Cardiac septum (tissue), 1 donor: Measurements from ENCODE around the gene SFTPA2. TPM values are rescaled to one million over a fixed set of nuclear protein-coding genes. Genes with fewer than 3 reads are reported as not detected.
"Not testable (repeated sequence)": the region's sequence is repeated elsewhere in the genome, so short reads cannot be mapped to it uniquely, and the experiment has no call there.

ENCODE experiments used
- DNase-seq: peaks from one replicate; pipeline ENCODE4 v3.0.0-alpha.2; 2020; ENCODE audit warnings: low spot score
- intact Hi-C: fragments of 100-400 bp; cut with DNase I; formaldehyde crosslinking; loops from one replicate; pipeline ENCODE4 v1.14.0; 2022
- long read RNA-seq: library from polyadenylated mRNA; unstranded; transcript quantifications from one replicate; pipeline ENCODE4 v2.0.0, GENCODE V29; 2021
- total RNA-seq: library from RNA; stranded (reverse); fragmentation: NEBNext Ultra II Directional; extraction: Animal tissue kit (Norgen Biotek cat#: 25700); gene quantifications from one replicate; pipeline ENCODE4 v1.2.1, GENCODE V29; 2021
- donor health status: DM: no; HTN: no; CAD: no.

SFTPA2 gene
- total RNA-seq = 0.11 TPM
- long read RNA-seq = 0 reads

DNA sequence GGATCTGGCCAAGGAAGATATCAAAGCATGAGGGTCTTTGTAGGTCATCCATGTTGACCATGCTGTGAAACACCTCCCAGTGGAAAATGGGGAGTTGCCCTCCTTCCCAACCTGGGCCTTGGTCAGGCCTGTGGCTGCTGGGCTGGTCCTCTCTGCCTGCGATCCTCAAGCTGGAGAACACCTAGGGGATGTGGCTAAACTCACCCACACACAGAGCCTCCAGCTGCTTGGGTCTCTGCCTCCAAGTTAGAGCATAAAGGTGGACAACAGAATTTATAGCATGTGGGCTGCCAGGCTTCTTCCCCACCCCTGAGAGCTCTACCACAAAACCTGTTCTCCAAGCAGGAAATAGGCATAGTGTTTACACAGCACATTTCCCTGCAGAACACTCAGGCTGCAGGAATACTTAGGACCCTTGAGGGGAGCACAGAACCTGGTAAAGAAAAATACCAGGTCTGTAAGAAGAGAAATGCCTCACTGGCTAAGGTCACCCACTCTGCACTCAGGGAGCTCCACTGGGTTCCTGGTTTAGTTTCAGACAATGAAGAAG lies at the start of gene SFTPA2:
SFTPA2 (minus strand) TSS at position 248 of the 550 bp plus-strand sequence. CDS start 924 bp downstream, outside the sequence.
- intact Hi-C loops = loop anchor here (5.0 kb wide), 1 partner anchor 367 kb away; no protein-coding TSS in a partner anchor
- no peak for DNase-seq

DNA sequence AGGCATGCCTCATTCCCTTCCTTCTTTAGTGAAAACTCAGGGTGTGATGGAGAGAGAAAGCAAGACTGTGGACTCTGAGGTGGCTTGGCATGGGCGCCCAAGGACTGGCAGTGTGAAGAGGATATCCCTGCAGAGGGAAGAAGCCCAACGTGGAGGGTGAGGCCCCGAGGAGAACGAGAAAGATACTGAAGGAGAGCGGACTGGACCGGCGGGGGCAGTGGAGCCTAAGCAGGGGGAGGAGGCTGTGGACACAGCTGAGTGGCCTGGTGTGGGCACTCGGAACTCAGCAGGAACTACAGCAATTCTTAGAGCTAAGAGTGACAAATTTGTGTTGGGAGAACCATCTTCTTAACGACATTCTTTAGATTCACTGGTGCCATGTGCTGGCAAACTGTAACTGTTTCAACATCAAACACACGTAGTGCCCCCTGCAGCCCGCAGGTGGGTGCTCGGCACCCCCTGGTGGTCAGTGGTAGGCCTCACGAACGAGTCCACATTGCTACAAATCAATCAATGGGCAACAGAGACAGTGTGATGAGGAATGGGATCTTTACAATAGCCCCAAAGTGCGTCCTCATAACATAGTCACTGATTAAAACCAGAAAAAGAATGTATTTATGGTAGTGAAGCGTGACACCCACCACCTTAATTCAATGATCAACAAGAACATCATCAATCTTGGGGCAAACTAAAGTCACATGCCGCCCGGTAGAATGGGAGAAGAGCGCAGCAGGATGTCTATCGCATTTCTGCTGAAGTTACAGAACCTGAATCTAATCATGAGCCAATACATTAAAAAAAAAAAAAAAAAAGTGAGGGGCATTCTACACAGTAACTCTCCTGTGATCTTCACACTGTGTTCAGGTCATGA lies 48.5 kb upstream of the SFTPA2 start:
- DNase-seq = no peak
- intact Hi-C loops = no loop called here

DNA sequence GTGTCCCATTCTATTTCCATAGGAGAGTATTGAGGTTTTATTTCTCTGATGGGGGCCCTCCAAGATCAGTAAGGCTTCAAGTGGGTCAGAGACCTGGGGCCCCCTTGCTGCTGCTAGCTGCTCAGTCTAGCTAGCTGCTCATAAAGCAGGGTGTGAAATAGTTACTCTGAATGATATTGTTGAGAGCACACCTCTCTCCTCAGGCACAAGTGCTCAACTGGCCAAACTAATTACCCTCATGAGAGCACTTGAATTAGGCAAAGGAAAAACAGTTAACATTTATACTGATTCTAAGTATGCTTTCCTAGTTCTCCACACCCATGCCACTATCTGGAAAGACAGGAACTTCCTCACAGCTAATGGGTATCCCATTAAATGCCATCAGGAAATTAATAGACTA lies 45.1 kb upstream of the SFTPA2 start:
- no peak for DNase-seq
- intact Hi-C loops = no loop called here

DNA sequence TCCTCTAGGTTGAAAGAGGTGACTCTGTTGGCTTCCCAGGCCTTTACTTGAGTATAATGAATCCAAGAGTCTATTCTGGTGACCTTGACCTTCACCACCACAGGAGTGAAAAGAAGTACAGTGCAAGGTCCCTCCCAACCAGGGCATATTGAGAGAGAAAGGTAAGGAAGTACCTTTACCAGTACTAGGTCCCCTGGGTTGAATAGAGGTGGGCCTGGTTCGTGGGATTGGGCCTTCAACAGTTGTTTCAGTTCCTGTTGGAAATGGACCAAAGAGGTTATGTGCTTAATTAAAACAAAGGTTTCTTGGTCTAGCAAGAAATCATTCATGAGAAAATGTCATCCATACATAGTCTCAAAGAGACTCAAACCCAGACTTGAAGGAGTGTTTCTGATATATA lies 44.1 kb upstream of the SFTPA2 start:
- intact Hi-C loops = no loop called here
- DNase-seq = no peak

DNA sequence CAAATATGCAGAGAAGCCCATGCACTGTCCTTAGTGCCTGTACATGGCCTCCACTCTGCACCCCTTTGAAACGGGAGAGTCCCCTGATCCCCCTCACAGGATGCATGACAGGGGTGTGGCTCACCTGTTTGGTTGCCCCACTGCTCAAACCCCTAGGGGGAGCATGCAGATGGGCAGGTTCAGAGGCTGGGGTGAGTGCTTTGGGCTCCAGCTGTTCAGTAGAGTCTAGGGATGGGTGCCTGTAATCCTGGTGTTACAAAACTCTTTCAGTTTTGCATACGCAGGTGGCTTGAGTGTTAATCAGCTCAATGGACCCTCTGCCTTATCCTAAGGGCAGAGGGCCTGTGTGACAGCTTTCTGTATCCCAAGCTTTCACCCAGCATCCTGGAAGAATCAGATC lies 42.7 kb upstream of the SFTPA2 start:
- intact Hi-C loops = no loop called here
- DNase-seq = no peak

DNA sequence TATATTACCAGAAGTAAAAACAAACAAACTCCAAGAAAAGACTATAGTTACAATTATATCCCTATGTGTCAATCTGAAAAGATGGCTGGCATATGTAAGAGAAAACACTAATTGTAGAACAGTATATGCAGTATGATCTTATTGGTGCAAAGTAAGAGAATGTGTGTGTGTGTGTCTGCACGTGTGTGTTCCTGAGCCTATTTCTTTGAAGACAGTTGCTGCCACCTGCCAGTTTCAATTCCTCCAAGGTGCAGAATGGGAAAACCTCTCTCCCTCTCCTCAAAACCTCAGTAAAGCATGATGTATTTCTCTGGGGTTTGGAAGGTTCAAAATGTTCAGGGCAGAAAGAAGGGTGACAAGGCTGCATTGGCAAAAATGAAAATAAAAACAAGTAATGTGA lies 41.7 kb upstream of the SFTPA2 start:
- intact Hi-C loops = no loop called here

DNA sequence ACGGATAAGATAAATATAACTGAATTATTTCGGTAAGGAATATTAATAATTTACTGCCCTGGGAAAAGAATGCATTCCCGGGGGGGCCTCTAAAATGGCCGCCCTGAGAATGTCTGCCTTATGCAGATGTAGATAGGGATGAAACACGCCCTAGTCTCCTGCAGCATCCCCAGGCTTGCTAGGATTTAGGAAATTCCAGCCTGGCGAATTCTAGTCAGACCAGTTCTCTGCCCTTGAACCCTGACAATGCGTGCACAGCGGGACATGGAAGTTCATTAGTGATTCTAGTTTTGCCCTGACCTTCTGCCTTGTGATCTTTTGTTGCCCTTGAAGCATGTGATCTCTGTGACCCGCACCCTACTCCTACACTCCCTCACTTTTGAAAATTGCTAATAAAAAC lies 39.4 kb upstream of the SFTPA2 start:
- DNase-seq, intact Hi-C loops: not testable (repeated sequence)

More for the DNA sequence above, 41.7 kb upstream of the SFTPA2 start:
- no peak for DNase-seq

DNA sequence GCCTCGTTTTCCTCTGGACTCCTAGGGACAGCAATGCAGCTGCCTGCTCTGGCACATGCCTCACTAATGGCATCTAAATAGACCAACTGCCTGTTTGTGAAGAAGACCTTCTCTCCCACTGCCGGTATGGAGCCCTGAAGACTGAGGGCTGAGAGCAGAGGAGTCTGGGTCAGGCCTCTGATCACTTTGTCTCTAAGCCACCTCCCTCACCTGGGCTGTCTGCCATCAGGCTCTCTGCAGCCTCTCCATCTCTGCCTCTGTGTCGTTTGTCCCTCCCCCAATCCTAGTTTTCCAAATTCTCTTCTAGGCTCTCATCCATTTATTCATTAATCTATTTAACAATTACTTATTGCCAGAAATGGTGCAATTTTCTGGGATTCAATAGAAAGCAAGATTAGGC lies 35.3 kb upstream of the SFTPA2 start:
- intact Hi-C loops = no loop called here
- no peak for DNase-seq

DNA sequence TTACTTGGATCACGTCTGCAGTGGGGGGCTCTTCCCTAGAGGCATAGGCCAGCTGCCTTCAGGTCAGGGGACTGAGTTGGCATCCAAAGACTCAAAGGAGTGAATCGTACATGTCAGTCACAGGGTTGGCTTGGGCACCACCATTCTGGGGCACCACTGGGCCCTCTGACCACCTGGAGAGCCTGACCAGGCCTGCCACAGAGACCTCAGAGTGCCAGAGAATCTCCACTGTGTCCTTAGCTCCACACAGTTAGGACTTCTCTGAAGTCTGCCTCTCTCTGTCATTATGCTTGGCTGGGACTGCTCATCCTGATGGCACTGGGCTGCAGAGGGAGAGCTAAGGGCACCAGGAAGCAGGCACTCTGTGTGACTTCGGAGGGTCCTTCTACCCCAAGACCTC lies 34.4 kb upstream of the SFTPA2 start:
- DNase-seq, intact Hi-C loops: not testable (repeated sequence)

DNA sequence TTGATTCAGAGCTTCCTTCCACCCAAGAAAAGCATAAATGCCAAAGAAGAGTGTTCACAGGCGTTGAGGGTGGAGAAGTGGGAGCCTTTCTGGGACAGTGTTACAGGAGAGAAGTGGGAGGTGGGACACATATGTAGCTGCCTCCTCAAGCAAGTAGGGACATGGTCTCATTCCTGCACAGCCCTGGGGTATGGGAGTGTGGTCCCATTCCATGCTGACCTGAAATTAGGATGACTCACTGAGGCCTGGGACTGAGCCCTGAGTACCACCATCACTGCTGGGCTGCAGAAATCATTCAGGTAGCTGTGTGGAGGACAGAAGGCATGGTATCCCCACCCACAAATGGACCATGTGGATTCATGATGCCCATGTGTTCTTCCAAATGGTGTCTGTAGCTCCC lies 33.2 kb upstream of the SFTPA2 start:
- DNase-seq = no peak
- intact Hi-C loops = no loop called here

DNA sequence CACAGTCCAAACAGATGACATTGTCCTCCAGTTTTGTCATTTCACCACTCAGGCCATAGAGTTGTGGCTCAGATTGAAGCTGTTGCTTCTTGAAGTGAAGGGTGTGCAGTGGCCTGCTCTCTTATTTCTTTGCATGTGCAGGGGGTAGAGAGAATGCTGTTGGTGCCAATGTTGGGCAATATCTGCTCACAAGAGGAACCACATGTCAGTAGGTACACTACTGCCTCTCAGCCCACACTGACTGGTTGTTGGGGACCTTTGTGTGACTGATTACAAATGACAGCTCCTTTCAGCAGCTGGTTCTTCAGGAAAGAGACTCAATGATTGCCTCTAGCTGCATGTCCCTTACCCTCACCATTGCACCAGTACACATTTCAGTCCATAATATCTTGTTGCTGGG lies 28.6 kb upstream of the SFTPA2 start:
- DNase-seq = no peak
- intact Hi-C loops = no loop called here

DNA sequence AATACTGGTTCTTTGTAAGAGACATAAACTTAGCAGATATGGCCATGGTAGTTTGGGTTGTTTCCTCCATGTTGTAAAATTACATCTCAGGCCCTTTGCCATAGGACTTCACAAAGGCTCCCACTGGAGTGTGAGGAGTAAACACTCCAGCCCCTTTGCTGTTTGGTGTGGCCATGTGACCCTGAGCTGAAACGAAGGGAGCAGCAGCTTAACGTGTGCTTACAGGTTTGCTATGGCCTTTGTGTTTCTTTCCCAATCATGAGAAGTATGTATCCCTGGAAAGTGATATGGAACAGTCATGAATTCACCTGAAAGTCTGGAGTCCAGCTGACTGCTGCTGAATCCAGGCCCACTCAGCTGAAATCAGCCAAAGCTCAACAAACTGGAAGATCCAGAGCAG lies 26.7 kb upstream of the SFTPA2 start:
- no peak for DNase-seq
- intact Hi-C loops = no loop called here

DNA sequence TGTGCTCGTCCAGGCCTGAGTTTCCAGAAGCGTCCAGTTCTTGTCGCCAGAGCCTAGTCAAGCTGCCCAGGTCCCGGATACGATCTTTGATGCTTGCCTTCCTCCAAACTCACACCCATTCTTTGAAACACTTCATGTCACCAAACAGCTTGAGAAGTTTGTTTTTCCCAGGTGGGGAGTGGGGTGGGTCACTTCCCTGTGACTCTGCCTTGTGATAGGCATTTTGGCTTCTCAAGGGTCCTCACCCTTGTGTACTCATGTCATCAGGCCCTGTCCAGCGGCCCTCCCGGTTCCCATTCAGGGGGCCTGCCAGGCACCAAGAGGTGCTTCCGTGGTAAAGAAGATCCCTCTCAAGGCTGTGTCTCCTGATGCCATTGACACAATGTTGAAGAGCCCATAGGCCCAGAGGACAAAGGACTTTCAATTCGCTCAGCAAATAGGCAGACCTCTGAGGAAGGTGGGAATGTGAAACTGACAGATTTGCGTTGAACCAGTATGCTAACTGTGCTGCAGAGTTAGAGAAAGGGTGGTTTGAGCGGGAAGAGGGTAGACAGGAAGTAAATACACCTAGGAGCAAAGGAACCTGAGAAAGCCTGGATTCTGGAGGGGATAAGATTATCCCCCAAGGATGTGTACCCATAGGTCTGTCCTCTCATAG lies 25.8 kb upstream of the SFTPA2 start:
- no peak for DNase-seq
- intact Hi-C loops = no loop called here

DNA sequence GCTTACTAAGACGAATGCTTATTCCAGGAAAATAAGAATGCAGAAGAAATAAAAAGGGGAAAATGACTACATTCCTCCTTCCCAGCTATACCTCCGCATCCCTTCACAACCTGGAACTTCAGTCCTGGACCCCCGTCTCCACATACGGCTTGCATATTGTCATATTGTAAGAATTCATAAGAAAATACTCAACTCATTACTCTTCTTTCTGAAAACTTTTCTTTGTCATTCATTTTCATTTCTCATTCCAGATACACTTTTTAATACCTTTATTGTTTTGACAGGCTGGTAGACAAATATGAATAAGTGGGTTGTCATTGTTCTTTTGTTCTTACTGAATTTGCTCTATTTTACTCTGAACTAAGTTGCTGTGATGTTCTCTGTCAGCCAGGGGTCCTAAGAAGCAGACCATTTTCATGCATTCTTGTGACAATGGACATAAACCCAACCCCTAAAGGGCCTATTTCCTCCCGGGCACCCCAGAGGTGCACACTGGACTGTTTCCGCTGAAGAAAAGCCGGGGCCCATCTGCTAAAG lies 23.3 kb upstream of the SFTPA2 start:
- intact Hi-C loops = no loop called here

DNA sequence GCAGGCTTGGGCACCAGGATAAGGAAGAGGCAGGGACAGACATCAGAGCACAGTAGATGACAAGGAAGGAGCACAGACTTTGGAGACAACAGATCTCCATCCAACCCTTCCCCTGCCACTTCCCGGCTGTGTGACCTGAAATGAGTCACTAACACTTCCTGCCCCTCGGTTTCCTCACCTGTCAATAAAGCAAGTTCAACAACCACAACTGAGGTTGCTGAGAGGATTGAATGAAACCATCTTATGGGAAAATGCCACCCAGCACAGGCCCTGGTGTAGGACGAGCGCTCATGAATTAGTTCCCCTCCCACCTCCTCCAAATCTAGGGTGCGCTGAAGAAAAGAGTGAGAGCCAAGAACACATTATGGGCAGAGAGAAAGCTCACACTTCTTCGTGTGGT lies 22.7 kb upstream of the SFTPA2 start:
- intact Hi-C loops, DNase-seq: not testable (repeated sequence)

More for the DNA sequence above, 23.3 kb upstream of the SFTPA2 start:
- DNase-seq = no peak

DNA sequence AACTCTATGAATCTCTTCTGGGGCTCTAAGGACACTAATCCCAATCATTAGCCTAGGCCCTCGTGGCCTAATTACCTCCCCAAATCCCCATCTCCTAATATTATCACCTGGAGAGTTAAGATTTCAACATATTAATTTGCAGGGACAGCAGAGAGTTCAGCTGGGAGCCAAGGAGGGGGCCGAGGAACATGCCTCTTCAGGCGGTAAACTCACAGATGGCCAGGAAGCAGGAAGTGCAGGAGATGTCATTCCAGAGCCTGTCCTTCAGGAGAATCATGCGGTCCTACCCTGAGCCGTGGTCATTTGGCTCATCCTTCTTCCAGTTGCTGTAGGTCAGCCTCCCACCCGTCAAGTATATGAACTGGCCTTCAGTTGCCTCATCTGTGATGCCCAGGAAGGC lies 21.9 kb upstream of the SFTPA2 start:
- DNase-seq = no peak
- intact Hi-C loops = no loop called here

DNA sequence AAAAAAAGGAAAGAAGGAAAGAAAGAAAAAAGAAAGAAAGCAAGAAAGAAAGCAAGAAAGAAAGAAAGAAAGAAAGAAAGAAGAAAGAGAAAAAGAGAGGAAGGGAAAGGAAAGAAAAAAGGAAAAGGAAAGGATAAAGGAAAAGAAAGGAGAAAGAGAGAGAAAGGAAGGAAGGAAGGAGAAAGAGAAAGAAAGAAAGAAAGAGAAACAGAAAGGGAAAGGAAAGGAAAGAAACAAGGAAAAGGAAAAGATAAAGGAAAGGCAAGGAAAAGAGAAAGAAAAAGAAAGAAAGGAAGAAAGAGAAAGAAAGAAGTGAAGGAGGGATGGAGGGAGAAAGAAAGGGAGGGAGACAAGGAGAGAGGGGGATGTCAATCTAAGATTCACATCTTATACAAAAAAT lies 20.8 kb upstream of the SFTPA2 start:
- no peak for DNase-seq
- intact Hi-C loops = no loop called here

DNA sequence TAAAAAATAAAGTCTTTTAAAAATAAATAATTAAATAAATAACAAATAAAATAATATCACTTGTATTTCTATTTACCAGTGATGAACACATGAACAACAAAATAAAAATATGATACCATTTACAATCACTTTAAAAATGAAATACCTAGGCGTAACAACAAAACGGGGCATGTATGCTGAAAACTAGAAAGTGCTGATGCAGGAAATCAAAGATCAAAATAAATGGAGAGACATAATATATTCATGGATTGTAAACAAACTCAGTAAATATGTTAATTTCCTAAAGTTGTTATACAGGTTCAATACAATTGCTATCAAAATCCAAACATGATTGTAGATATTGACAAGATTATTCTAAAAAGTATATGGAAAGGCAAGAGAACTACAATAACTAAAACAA lies 19.2 kb upstream of the SFTPA2 start:
- intact Hi-C loops = no loop called here
- no peak for DNase-seq

DNA sequence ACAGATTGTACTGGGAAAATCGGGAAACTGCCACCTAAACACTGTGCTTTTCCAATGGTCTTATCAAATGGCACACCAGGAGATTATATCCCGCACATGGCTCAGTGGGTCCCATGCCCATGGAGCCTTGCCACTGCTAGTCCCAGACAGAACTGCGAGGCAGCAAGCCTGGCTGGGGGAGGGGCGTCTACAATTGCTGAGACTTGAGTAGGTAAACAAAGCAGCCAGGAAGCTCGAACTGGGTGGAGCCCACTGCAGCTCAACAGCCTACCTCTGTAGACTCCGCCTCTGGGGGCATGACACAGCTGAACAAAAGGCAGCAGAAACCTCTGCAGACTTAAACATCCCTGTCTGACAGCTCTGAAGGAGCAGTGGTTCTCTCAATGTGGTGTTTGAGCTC lies 10.4 kb upstream of the SFTPA2 start:
- DNase-seq, intact Hi-C loops: not testable (repeated sequence)

DNA sequence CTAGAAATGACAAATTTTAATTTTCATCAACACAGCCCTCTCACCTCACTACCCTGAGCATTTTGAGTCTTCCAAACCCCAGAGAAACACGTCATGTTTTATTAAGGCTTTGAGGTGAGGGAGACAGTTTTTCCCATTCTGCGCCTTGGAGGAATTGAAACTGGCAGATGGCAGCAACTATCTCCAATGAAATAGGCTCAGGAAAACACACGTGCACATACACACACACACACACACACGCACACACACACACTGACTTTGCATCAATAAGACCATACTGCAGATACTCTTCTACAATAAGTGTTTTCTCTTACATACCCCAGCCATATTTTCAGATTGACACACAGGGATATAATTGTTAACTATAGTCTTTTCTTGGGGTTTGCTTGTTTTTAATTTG lies 3.2 kb upstream of the SFTPA2 start:
- intact Hi-C loops = loop anchor here (5.0 kb wide), 1 partner anchor 364 kb away; no protein-coding TSS in a partner anchor
- no peak for DNase-seq
